Stimulated activated CD4-positive, alpha-beta T cell treated with anti-CD3 and anti-CD28 coated beads, Interleukin-12 subunit alpha, Interleukin-12 subunit beta, amount 100 ng/mL, for 4 hours (primary cell): ENCODE data around the gene CYB5R4.

ENCODE experiments used
- DNase-seq: peaks from one replicate; pipeline ENCODE4 v3.0.0-alpha.2; 2020

Gene CYB5R4

DNA sequence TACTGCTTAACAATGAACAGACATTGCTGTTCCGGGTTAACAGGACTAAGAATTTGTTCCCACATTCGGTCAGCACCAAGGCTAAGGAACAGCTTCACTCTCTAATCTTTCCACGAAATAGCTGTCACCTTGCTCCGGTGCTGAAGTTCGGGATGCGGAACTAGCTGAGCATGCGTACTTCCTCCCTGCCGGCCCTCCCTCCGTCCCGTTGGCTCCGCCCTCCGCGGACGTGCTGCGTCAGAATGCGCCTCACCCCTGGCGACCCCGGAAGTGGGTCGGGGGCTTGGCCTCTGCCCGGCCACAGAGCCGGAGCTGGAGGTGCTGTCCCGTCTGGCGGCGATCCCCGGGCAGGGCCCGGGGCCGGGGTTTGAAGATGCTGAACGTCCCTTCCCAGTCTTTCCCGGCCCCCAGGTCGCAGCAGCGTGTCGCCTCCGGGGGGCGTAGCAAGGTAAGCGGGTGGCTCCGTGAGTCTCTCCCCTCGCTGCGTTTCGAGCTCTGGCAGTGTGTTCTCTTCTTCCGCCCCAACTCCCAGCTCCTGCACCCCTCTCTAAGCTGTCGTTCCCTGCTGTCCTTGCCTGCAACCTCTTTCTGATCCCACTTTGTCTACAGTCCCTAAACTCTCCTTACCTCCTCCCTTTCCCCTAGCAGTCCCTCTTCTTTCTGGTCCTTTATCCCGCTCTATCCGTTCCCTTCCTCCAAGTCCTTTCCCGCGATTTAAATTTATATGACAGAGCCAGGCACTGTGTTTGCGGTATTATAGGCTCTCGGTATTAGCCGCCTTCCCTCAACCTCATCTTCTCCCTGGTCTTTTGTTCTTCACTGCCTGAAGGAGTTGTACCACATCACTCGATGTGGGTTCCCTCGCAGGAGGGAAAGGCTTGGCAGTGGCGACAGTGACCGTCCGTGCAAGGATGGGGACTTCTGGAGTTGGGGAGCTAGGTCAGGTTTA lies at the start of gene CYB5R4:
Gene CYB5R4 (plus strand): TSS at position 280 of the 949 bp plus-strand sequence. CDS start 94 bp downstream, at position 374.
- peak; percentile 91 for DNase-seq

DNA sequence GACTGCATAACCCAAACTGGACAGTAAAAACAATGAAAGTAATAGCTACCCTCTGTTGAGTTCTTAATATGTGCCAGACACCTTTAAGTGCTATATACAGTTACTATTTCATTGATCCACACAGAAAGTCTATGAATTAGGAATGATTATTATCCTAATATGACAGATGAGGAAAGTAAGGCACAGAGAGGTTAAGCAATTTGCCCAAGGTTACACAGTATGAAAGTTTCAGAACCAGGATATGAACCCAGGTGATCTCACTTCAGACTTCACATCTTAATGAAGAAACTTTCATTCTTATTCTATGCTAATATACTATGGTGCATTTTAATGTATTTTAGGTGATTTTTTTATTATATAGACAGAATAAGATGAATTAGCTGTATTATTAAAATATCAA lies 46.9 kb upstream of the CYB5R4 start:
- DNase-seq, result no peak

- DNase-seq, result no peak
These were observed 43.7 kb upstream of the CYB5R4 start for GRCh38 chr6:83815631-83816272.

GRCh38 chr6:83822629-83823169 lies 36.8 kb upstream of the CYB5R4 start:
- DNase-seq, result no peak

DNA sequence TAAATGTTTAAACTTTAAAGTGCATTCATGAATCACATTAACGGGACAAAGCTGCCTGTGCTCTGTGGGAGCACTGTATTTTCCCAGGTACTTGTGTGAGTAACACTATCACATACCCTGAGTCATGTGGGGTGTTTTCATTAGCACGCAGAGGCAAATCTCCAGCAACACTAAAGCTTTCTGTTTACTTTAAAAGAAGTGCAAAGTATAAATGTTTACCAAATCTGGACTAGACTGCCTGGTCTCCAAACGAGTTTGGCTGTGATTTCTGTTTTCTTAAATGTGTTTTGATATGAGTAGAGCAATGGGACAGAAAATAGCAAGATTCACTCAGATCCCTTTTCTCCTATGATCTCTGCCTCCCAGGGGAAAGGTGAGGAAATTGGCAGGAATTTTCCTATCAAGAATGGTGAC lies 35.1 kb upstream of the CYB5R4 start:
- DNase-seq, result no peak

DNA sequence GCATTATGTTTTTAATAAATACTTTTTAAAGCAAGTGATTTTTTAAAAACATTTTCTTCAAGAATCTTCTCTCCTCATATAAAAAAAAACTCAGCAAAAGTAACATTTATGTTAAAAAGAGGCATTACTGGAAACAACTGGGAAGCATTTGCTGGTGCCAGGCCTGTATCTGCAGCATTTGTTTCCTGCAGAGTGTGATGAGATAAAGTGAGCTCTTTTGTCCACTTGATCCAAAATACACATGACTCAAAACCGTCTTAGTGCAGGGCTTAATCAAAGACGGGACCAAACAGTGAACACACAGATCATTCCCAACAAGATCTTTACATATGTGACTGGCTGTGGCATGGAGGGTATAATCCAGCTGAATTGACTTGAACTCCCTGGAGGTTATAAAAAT lies 34.7 kb upstream of the CYB5R4 start:
- DNase-seq, result no peak

DNA sequence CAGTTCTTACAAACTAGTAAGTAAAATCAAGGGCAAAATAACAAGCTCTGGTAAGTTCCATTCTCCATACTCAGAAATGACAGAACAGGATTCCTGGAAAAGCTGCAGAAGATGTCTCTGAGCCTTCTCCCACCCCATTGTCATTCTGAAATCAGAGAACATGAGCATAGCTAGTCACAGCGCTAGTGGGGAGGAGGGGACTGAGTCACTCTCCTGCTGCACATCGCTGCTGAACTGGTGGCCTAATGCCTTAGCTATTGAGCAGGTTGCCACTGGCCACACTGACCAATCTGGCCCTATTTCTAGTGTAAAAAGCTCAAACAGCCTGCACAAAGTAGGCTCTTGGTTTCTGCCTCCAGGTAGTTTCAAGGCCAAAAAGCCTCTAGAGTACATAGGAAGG lies 32.4 kb upstream of the CYB5R4 start:
- no peak for DNase-seq

- no peak for DNase-seq
These were observed 20.8 kb upstream of the CYB5R4 start for GRCh38 chr6:83838727-83839126.

GRCh38 chr6:83844170-83844569 lies 15.3 kb upstream of the CYB5R4 start:
- no peak for DNase-seq

GRCh38 chr6:83846291-83846690 lies 13.2 kb upstream of the CYB5R4 start:
- DNase-seq, result no peak

- DNase-seq, result no peak
These were observed 12.3 kb upstream of the CYB5R4 start for GRCh38 chr6:83847179-83847578.

- DNase-seq, result no peak
These were observed 10.4 kb upstream of the CYB5R4 start for GRCh38 chr6:83849127-83849526.

DNA sequence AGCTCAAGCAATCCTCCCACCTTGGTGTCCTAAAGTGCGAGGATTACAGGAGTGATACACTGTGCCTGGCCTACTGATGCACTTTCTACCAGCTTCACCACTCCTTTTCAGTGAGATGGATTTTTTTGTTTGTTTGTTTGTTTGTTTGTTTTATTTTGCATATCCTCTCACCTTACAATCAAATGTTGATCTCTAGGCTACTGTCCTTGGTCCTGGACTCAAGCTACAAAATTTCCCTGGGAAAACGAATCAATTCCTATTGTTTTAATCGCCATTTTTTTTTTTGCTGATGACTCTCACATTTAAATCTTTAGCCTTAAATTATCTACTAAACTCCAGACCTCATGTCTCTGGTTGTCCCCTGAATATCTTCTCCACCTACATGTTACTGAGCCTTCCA lies 9.9 kb upstream of the CYB5R4 start:
- DNase-seq, result no peak

DNA sequence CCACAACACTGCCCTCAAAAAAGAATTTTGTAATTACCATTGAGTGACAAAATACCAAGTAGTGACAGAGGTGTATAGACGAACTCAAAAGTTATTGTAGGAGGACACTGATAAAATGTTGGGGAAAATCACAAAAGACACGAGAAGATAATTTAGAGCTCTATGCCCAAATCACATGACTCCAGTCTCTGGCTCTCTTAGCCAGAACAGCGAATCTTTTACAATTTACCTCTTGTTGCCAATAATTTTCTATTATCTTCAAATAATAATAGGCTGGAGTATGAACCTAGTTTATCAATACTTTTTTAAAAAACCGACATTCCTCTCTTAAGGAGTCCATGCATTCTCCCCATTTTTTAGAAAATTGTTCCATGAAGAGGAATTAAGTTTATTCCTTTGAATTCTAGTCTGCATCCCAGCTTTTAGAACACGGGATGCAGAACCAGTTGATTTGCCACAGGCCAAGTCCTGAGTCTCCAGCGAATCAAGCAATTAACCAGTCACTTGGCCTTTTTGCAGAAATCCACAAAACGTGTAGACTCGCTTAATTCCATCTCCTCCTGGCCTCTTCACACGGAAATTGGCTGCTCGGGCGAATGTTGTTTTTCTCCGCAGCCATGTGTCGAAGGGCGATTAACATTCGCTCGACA lies 6.8 kb upstream of the CYB5R4 start:
- no peak for DNase-seq

DNA sequence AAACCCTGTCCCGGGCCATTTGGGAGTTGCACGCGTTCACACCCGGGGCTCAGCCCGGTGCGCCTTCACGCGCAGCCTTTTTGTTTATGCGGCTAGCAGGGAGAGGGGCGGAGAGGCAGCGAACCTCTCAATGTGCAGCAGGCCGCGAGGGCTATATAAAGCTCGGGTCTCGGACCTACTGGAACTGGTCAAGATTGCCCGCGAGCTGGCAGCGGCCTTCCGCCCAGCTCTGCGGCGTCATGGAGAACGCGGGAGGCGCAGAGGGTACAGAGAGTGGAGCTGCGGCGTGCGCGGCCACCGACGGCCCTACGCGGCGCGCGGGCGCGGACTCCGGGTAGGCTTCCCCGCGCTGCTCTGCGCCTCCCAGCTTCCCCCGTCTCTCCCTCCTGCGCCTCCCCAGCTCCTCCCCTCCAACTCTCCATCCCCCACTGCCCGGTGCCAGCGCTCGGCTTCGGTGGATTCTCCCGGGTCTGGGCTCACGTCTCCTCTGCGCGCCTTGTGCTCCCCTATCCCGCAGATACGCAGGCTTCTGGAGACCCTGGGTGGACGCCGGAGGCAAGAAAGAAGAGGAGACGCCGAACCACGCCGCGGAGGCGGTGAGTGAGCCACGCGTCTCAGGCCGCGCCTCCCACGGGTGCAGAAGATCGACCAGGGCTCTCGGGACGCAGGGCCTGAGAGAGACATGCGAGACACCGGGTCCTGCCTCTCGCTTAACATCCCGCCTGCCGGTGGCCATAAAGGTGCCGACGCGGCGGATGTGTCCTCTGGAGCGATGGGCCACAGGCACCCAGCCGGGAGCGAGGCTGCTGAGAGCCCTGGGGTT lies 6.1 kb upstream of the CYB5R4 start, which contains the start of gene RIPPLY2:
Gene RIPPLY2 (plus strand): TSS at position 183 of the 823 bp plus-strand sequence. CDS start 57 bp downstream, at position 240.
- peak; percentile 1 for DNase-seq

DNA sequence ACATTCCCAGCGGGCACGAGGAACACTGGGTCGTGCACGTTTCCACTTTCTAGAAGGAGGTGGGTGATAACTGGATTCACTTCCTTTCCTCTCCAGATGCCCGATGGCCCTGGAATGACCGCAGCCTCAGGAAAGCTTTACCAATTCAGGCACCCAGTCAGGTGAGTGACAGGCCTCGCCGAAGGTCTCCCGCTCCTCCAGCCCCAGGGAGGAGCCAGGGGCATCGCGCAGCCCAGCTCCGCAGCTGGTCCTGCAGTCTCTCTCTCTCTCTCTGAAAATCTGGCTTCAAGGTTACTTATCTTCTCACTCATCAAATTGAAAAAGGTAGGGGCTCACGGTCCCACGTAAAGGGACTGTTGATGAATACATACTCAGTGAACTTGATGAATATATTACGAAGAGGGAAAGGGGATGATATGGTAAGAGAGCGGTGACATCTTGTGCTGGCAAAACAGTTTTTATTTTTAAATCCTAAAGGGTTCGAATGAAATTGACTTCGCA lies 5.4 kb upstream of the CYB5R4 start:
- no peak for DNase-seq

DNA sequence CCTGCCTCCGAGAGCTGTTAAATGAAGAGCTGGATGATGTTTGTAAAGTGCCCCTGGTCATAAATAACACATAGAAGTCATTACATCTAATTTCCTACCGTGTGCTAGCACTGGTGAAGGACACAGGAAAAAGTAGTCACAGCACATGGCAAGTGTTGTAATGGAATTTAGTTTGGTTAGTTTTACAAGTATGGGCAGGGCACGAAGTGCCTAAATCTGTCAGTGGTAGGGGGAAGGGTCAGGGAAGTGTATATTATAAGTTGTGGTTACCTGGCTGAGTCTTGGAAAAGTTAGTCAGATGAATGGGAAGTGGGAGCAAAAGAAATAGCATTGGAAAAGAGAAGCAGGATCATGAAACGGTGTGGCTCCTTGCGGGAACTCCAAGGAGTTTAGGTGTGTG lies 4.7 kb upstream of the CYB5R4 start:
- no peak for DNase-seq

DNA sequence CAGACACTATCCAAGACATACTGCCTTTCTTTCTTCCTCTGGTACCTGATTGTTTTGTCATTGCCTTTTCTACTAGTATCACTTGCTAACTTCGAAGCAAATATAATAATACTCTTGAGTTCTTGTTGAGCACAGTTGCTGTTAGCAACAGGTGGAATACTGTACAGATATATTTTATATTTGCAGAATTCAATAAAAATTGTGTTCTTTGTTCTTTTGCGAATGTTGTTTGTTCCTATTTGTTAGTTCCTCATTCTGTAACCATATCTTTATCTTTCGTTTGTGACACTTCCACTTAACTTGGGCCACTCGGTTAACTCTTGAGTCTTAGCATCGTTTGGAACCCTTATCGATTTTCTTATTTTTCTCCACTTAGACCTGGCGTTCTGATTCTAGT lies 868 bp downstream of the CYB5R4 start:
- no peak for DNase-seq

DNA sequence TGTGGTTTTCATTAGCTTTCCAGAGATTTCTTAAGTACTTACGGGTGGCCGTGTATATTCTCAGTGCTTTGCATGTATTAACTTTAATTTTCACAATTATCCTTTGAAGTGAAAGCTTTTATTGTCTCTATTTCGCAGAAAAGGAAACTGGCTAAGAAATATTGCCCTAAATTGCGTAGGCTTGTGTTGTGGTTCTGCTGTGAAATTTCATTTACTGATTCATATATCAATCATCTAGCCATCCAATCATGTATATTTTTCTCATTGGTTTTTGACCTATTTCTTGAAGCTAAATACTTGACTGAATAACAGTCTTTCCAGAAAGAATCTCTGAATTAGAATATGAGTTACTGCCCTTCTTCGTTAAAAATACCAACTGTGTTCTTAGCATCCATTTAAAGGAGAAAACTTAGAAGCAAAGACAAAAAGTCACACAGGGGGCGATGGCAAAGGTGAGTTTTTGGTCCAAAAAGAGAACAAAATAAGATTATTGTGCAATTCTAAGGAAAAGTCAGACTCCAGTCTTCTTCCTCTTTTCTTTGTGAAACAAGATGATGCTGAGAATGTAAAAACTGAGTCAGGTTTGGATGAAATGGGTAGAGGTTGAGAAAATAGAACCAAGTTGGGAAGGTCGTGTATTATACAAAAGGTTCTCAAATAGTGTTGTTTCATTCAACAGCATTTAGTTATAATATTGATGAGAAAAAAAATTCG lies 1.4 kb downstream of the CYB5R4 start:
- no peak for DNase-seq

- no peak for DNase-seq
These were observed 3.4 kb downstream of the CYB5R4 start for GRCh38 chr6:83862776-83863471.

DNA sequence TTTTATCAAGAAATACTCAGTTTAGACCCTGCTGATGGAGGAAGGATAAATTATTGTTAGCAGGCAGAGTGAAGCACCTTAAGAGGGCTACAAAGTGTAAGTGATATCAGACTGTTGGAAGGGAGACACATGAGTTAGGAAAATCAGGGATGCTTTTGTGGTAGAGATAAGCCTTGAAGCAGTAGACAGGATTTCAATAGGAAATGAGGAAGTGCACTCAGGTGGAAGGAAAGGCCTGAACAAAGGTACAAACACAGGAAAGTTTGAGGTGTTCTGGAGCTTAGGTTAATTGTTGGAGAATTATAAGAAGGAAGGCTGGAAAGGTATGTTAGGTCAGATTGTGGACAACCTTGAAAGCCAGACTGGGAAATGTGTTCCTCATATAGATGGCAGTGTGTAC lies 7.6 kb downstream of the CYB5R4 start:
- no peak for DNase-seq
